HG02763 (cell line): Measurements from ENCODE around the gene LTC4S.
"Not testable (repeated sequence)": the region's sequence is repeated elsewhere in the genome, so short reads cannot be mapped to it uniquely, and the experiment has no call there.

ENCODE experiments used
- ATAC-seq: cut with Tn5 transposase; IDR thresholded peaks from one replicate; pipeline ENCODE4 v1.9.1; 2021; ENCODE audit warnings: mild to moderate bottlenecking, moderate library complexity; ENCODE audit not compliant: unreplicated experiment

Gene LTC4S

GRCh38 chr5:179768326-179769085 is 25.3 kb upstream of the LTC4S start:
- ATAC-seq: no peak

- ATAC-seq: no peak
Observed at GRCh38 chr5:179769271-179769670, 24.5 kb upstream of the LTC4S start.

- ATAC-seq: no peak
Observed at GRCh38 chr5:179769796-179770195, 24.0 kb upstream of the LTC4S start.

GRCh38 chr5:179771311-179771895 is 22.4 kb upstream of the LTC4S start:
- ATAC-seq: no peak

GRCh38 chr5:179772351-179772750 is 21.4 kb upstream of the LTC4S start:
- no peak for ATAC-seq

GRCh38 chr5:179773686-179774040 is 20.1 kb upstream of the LTC4S start:
- ATAC-seq: no peak

GRCh38 chr5:179774442-179774841 is 19.3 kb upstream of the LTC4S start:
- ATAC-seq: no peak

GRCh38 chr5:179776411-179776938 is 17.3 kb upstream of the LTC4S start:
- ATAC-seq: no peak

- ATAC-seq: no peak
Observed at GRCh38 chr5:179777456-179777855, 16.3 kb upstream of the LTC4S start.

GRCh38 chr5:179777909-179778308 is 15.9 kb upstream of the LTC4S start:
- ATAC-seq: no peak

GRCh38 chr5:179778591-179778990 is 15.2 kb upstream of the LTC4S start:
- no peak for ATAC-seq

GRCh38 chr5:179779826-179780225 is 14.0 kb upstream of the LTC4S start:
- no peak for ATAC-seq

- ATAC-seq: no peak
Observed at GRCh38 chr5:179780362-179780761, 13.4 kb upstream of the LTC4S start.

- ATAC-seq: no peak
Observed at GRCh38 chr5:179781846-179782245, 11.9 kb upstream of the LTC4S start.

- no peak for ATAC-seq
Observed at GRCh38 chr5:179783128-179783527, 10.7 kb upstream of the LTC4S start.

GRCh38 chr5:179786861-179787260 is 6.9 kb upstream of the LTC4S start:
- no peak for ATAC-seq

GRCh38 chr5:179788193-179788854 is 5.5 kb upstream of the LTC4S start:
- no peak for ATAC-seq

- not testable (repeated sequence) for ATAC-seq
Observed at GRCh38 chr5:179789278-179789677, 4.5 kb upstream of the LTC4S start.

GRCh38 chr5:179791881-179792611 is 1.7 kb upstream of the LTC4S start:
- no peak for ATAC-seq

- ATAC-seq: no peak
Observed at GRCh38 chr5:179792612-179793467, 946 bp upstream of the LTC4S start.
